Chondrocyte (in vitro differentiated cells): ENCODE measurements around the gene MOCS1. TPM values are rescaled to one million over a fixed set of nuclear protein-coding genes. Genes with fewer than 3 reads are reported as not detected.

ENCODE experiments used
- DNase-seq: peaks from one replicate; pipeline ENCODE4 v3.0.0; 2021; ENCODE audit warnings: mixed read lengths, low spot score
- H3K27ac Mint-ChIP-seq: one replicate; pipeline ENCODE4 v1.8.0; 2021; ENCODE audit warnings: mild to moderate bottlenecking, moderate library complexity, mixed read lengths; ENCODE audit not compliant: unreplicated experiment
- H3K27me3 Mint-ChIP-seq: 2 replicates; pipeline ENCODE4 v1.8.0; 2021; ENCODE audit warnings: low read depth, mixed read lengths
- H3K36me3 Mint-ChIP-seq: 2 replicates; pipeline ENCODE4 v1.8.0; 2021; ENCODE audit warnings: low read depth, mixed read lengths
- H3K4me1 Mint-ChIP-seq: 2 replicates; pipeline ENCODE4 v1.8.0; 2021; ENCODE audit warnings: low read depth, mild to moderate bottlenecking, mixed read lengths
- H3K4me3 Mint-ChIP-seq: one replicate; pipeline ENCODE4 v1.8.0; 2021; ENCODE audit warnings: mild to moderate bottlenecking, moderate library complexity, mixed read lengths; ENCODE audit not compliant: unreplicated experiment
- H3K9me3 Mint-ChIP-seq: 2 replicates; pipeline ENCODE4 v1.8.0; 2021; ENCODE audit warnings: low read depth, mixed read lengths
- CTCF ChIP-seq: fragments of 200-600 bp; sonication (generic); IDR thresholded peaks from 2 replicates; pipeline ENCODE4 v1.5.0; 2021; ENCODE audit warnings: antibody characterized with exemption, mild to moderate bottlenecking, moderate library complexity
- total RNA-seq: library from RNA; stranded (reverse); gene quantifications from 3 replicates; pipeline ENCODE4 v1.2.1, GENCODE V29; 2021

The MOCS1 gene
- total RNA-seq, 1 donor from 2014 or later: 35.2 TPM

GRCh38 chr6:39910744-39911143 is 23.5 kb downstream of the MOCS1 start:
- H3K36me3 Mint-ChIP-seq: peaks cover 33% of the 10 kb centered on the region
- no peak overlapping the region for H3K27ac Mint-ChIP-seq
- H3K4me1 Mint-ChIP-seq: no peaks in the 10 kb centered on the region

DNA sequence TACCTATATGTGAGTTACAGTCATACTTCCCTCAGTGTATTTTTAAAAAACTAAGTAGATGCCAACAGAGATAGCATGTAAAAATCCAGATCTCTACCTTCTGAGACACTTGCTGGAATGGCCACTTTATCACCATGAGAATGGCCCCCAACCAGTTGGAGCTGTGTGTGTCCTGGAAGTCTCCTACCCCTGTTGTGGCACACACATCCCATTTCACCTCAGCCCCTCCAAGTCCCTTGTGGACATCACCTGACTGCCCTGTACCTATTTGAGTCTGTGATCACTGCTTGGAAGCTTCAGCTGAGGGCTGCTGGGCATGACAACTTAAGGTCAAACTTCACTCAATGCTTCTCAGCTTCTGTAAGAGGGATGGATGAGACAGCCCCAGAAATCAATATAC is 24.1 kb downstream of the MOCS1 start:
- no peak for DNase-seq
- Mint-ChIP-seq H3K9me3 (no peaks in the 10 kb centered on the region), H3K4me1 (no peaks in the 10 kb centered on the region), H3K4me3 (no peak overlapping the region), H3K27ac (no peak overlapping the region), H3K27me3 (no peaks in the 10 kb centered on the region), H3K36me3 (peaks cover 37% of the 10 kb centered on the region)
- TF ChIP-seq CTCF: no peak

More at GRCh38 chr6:39910744-39911143, 23.5 kb downstream of the MOCS1 start:
- no peak for TF ChIP-seq CTCF
- no peak overlapping the region for H3K4me3 Mint-ChIP-seq
- H3K9me3 Mint-ChIP-seq: no peaks in the 10 kb centered on the region
- DNase-seq: no peak
- no peaks in the 10 kb centered on the region for H3K27me3 Mint-ChIP-seq

DNA sequence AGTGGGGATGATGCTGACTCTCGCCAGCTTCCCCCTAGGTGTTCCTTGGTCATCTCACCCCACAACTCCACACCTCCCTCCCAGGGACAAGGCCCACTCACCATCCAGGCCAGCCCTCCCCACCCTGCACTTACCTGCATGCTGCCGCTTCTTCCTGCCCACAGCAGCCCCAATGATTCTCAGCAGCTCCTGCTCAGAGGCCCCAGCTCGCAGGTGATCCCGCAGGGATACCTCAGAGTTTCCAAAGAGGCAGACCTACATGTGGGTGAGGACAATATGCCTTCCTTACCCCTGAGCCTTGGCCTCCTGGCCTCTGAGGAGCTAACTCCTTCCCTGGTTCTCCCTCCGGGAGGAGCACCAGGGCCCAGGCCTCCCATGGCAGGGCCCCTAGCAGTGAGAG is 24.6 kb downstream of the MOCS1 start:
- Mint-ChIP-seq H3K27me3 (no peaks in the 10 kb centered on the region), H3K9me3 (no peaks in the 10 kb centered on the region), H3K4me1 (no peaks in the 10 kb centered on the region), H3K27ac (no peak overlapping the region), H3K36me3 (peaks cover 33% of the 10 kb centered on the region), H3K4me3 (no peak overlapping the region)
- DNase-seq: no peak
- TF ChIP-seq CTCF: no peak

- H3K4me3 Mint-ChIP-seq: no peak overlapping the region
- peaks cover 32% of the 10 kb centered on the region for H3K36me3 Mint-ChIP-seq
- no peak overlapping the region for H3K27ac Mint-ChIP-seq
- TF ChIP-seq CTCF: no peak
- DNase-seq: no peak
- H3K4me1 Mint-ChIP-seq: no peaks in the 10 kb centered on the region
- H3K9me3 Mint-ChIP-seq: no peaks in the 10 kb centered on the region
- no peaks in the 10 kb centered on the region for H3K27me3 Mint-ChIP-seq
These were observed 25.3 kb downstream of the MOCS1 start for GRCh38 chr6:39908838-39909583.

- H3K9me3 Mint-ChIP-seq: no peaks in the 10 kb centered on the region
- TF ChIP-seq CTCF: no peak
- no peak overlapping the region for H3K4me3 Mint-ChIP-seq
- H3K36me3 Mint-ChIP-seq: peaks cover 33% of the 10 kb centered on the region
- DNase-seq: no peak
- no peak overlapping the region for H3K27ac Mint-ChIP-seq
- H3K27me3 Mint-ChIP-seq: no peaks in the 10 kb centered on the region
- no peaks in the 10 kb centered on the region for H3K4me1 Mint-ChIP-seq
These were observed 26.2 kb downstream of the MOCS1 start for GRCh38 chr6:39907871-39908575.
